Right lobe of liver (tissue), 4 donors: ENCODE results near the gene NELL2.

Experiments used
- POLR2A ChIP-seq: fragments of 450-650 bp; IDR thresholded peaks from one replicate; pipeline ENCODE4 v1.6.1; 2017; ENCODE audit warnings: antibody characterized with exemption, mild to moderate bottlenecking
- TF ChIP-seq, protein P1 (sequence below), 4 donors: fragments of 200-600 bp in 3 of 4; fragments of 450-650 bp in 1 of 4; IDR thresholded peaks; one replicate each; pipeline versions ENCODE4 v1.5.1 to v1.8.0; 2016 to 2022; ENCODE audit warnings: antibody characterized with exemption in 4 of 4, mild to moderate bottlenecking in 2 of 4
- donor health status: DM: no; HTN: no; CAD: no.
- donor health status: DM: no; HTN: no; CAD: no.
- donor health status: DM: no; HTN: yes; CAD: no.

DNA sequence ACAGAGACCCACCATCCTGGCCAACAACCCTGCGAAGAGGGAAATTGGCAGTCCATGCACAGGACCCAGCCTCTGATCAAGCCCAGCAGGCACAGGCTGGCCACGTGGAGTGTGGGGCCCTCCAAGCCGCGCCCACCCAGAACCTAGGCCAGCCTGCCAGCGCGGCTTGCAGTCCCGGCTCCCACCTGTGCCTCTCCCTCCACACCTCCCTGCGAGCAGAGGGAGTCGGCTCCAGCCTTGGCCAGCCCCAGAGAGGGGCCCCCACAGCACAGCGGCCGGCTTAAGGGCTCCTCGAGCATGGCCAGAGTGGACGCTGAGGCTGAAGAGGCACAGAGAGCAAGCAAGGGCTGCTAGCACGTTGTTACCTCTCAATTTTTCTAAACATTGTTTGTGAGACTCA lies 373.4 kb downstream of the NELL2 start:
- TF ChIP-seq, protein P1, sequence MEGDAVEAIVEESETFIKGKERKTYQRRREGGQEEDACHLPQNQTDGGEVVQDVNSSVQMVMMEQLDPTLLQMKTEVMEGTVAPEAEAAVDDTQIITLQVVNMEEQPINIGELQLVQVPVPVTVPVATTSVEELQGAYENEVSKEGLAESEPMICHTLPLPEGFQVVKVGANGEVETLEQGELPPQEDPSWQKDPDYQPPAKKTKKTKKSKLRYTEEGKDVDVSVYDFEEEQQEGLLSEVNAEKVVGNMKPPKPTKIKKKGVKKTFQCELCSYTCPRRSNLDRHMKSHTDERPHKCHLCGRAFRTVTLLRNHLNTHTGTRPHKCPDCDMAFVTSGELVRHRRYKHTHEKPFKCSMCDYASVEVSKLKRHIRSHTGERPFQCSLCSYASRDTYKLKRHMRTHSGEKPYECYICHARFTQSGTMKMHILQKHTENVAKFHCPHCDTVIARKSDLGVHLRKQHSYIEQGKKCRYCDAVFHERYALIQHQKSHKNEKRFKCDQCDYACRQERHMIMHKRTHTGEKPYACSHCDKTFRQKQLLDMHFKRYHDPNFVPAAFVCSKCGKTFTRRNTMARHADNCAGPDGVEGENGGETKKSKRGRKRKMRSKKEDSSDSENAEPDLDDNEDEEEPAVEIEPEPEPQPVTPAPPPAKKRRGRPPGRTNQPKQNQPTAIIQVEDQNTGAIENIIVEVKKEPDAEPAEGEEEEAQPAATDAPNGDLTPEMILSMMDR (IDR thresholded peaks at IDR 0.05): no peak
- no peak for TF ChIP-seq POLR2A
